Stimulated activated CD4-positive, alpha-beta T cell treated with anti-CD3 and anti-CD28 coated beads, Interleukin-2, amount 100 ng/mL, for 48 hours (primary cell): ENCODE data around the gene AKT3.
"Not testable (repeated sequence)": the region's sequence is repeated elsewhere in the genome, so short reads cannot be mapped to it uniquely, and the experiment has no call there.

ENCODE experiments used
- DNase-seq, 2 donors: peaks; one replicate each; pipeline ENCODE4 v3.0.0-alpha.2; 2020

Gene AKT3

DNA sequence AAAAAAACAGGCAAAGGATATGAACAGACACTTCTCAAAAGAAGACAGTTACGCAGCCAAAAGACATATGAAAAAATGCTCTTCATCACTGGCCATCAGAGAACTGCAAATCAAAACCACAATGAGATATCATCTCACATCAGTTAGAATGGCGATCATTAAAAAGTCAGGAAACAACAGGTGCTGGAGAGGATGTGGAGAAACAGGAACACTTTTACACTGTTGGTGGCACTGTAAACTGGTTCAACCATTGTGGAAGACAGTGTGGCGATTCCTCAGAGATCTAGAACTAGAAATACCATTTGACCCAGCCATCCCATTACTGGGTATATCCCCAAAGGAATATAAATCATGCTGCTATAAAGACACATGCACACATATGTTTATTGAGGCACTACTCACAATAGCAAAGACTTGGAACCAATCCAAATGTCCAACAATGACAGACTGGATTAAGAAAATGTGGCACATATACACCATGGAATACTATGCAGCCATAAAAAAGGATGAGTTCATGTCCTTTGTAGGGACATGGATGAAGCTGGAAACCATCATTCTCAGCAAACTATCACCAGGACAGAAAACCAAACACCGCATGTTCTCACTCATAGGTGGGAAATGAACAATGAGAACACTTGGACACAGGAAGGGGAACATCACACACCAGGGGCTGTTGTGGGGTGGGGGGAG, 77.5 kb downstream of the AKT3 start:
- DNase-seq: not testable (repeated sequence)

DNA sequence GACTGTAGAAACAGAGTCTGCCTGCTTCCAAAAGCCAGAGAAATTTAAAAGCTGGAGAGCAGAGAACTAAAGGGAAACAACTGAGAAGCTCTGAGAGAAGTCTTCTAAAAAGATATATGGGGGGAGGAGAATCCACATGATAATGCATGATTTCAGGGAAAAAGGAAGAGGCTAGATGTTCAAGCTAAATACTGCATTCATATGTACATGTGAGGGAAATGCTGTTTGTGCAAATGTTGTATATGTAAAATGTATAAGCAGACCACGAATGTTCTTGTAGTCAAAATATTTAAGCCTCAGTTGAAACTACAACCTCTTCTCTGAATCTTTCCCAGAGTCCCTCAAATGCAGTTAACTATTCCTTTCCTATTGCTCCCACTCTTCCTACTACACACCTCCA, 79.2 kb downstream of the AKT3 start:
- DNase-seq: no peak

DNA sequence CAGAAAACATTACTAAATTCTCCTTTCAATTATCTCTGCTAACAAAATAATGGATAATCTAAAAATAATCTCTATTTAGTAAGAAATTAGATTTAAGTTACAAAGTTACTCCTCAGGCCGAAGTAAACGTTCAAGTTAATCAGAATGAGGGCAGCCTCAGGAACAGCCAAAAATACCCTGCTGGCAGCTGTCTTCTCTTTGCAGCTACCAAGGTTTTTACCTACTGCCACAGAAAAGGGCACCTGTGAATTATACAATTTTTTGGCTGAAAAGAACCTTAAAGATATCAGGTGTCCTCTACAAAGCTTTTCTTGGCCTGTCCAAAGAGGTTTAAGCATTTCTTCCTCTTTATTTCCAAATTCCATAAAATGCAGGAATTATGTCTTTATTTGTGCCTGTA, 84.4 kb downstream of the AKT3 start:
- DNase-seq: no peak

DNA sequence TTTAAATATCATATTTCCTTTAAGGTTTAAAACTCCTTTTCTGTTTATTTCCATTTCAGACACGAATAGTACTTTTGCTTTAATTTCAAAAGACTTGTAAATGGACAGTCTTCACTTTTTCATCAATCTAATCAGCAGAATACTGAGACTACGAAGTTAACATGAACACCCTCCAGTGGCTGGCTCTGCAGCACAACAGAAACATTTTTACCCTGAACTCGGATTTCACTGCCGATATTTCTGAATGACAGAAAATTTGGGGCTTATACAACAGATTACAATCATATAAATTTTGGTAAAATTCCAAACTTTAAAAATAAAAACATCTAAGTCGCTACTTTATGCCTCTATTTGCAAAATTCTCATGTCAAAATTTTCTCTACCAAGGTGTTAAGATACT, 86.2 kb downstream of the AKT3 start:
- DNase-seq: no peak

DNA sequence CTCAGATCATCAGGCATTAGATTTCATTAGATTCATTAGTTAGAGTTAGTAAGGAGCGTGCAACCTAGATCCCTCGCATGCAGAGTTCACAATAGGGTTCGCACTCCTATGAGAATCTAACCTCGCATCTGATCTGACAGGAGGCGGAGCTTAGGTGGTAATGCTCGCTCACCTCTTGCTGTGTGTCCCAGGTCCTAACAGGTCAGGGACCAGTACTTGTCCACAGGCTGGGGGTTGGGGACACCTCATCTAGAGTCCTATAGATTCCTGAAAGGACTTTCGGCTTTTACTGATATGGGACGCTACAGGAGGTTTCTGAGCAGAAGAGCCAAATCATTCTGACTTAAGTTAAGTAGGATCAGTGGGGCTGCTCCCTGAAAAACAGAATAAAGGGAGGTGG, 91.4 kb downstream of the AKT3 start:
- DNase-seq: no peak

DNA sequence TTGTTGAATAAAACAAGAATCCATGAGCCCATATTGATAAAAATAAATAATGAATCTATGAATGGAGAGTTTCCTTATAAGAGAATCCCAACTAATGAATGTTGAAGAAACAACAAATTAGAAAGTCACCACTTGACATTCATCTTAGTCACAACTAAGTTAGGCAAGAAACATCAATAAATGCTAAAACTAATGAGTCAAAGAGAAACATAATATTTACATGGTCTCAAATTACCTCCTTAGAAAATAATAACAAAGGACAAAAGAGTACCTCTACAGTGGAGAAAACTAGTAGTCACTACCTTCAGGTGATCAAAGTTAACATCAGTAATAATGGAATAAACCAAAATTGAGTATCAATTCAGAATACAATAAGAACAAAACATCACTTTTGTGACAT, 93.5 kb downstream of the AKT3 start:
- no peak for DNase-seq

DNA sequence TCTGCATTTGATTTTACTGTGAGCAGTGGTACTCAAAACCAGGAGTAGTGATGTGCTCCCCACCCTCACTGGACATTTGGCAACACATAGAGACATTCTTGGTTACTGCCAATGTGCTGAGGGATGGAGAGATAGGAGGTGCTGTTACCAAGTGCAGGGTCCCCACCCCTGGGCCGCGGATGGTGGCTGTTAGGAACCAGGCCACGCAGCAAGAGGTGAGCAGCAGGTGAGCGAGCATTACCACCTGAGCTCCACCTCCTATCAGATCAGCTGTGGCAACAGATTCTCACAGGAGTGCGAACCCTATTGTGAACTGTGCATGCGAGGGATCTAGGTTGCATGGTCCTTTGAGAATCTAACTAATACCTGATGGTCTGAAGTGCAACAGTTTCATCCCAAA, 95.7 kb downstream of the AKT3 start:
- DNase-seq: no peak

DNA sequence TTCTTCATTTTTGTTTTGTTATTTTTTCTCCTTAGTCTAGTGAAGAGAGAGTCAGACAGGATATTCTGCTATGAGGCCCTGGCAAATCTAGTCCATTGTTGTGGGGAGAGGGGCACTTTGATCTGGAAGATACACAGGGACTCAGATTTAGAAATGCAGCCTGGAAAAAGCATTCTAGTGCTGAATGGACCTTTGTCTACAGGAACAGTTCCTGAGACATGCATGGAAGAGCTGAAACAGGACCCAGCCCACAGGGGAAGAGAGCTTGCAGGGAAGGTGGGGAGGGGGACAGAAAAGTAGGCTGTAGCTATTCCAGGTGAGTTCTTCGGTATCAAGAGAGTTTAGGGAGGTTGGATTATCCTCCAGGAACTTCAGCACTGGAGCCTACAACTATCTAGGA, 98.5 kb downstream of the AKT3 start:
- no peak for DNase-seq

DNA sequence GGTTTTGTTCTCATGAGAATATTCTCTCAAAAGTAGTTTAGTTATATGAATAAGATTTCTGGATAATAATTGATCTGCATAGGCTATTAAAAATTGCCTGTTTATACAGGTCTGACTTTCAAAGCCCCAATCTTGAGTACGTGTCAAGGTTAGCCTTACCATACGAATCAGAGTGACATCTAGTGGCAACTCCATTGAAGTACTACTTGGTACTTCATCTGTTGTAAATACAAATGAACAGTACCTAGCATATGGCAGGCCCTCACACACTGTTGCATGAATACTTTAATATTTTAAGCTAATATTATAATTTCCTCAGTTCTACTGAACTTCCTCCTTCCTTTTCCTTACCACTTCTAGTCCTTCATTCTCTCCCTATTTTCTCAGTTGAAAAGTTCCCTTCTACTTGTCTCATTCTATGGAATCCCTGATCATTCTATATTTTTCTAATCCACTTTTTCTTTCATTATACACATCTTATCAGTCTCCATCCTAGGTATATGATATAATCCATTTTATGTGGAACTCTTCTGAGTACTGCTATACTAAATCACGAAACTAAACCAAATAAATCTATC, 101.2 kb downstream of the AKT3 start:
- DNase-seq: peak; percentile 2 to 9

DNA sequence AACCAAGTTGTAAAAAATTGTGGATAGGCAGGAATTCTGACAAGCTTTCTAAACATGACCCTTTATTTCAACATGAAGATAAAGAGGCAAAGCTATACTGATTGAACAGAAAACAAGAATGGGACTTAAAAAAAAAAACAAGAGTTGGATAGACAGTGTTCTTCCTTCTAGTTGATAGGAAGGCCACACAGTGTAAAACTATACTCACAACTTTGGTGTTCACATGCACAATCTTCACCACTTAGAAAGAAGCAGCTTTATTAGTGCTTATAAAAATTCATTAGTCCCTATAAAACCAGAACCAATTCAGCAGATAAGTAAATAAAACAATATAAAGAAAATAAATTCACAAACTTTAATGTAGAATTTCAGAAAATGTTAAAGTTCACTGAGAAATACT, 101.8 kb downstream of the AKT3 start:
- no peak for DNase-seq

DNA sequence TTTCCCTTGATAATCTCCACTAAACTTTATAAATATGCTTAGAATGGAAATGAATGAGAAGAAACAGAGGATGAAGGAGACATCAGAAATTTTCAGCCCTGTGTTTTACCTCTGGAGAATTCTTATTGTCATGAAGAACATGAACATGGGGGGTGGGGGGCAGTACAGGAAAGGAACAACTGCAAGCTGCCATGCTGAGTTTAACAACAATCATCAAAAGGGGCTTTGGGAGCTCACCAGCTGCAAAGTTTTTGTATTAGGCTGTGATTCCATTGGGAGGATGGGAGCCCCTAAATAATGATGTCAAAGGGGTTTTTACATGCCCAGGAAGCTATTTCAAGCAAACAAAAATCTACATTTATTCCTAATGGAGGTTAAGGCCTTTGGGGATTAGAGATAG, 103.3 kb downstream of the AKT3 start:
- no peak for DNase-seq

DNA sequence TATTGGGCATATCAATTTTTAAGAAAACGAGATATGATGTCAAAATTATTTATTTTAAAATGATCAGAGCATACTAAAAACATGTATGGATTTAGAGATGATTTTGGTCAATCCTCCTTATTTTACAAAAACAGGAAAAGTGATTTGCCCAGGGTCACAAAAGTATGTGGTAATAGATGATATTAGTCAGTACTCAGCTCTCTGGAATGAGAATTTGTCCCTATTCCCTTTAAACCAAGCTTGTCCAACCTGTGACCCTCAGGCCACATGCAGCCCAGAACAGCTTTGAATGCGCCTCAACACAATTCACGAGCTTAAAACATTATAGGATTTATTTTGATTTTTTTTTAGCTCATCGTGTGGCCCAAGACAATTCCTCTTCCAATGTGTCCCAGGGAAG, 104.7 kb downstream of the AKT3 start:
- DNase-seq: no peak

DNA sequence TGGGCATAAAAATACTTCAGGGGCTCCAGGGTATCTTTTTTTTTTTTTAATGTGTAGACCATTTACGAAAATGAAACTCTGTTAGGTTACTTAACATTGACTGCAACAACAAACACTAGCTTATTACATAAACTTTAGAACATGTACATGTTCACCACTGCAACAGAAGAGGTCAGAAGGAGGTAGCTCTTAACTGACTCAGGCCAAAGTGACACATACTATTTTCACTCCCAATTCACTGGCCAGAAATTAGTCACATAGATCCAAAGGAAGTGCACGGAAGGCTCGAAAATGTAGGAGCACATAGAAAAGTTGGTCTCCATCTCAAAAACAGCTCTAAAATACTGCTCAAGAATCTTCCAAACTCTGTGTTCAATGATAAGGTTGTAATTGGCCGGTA, 107.2 kb downstream of the AKT3 start:
- DNase-seq: no peak

DNA sequence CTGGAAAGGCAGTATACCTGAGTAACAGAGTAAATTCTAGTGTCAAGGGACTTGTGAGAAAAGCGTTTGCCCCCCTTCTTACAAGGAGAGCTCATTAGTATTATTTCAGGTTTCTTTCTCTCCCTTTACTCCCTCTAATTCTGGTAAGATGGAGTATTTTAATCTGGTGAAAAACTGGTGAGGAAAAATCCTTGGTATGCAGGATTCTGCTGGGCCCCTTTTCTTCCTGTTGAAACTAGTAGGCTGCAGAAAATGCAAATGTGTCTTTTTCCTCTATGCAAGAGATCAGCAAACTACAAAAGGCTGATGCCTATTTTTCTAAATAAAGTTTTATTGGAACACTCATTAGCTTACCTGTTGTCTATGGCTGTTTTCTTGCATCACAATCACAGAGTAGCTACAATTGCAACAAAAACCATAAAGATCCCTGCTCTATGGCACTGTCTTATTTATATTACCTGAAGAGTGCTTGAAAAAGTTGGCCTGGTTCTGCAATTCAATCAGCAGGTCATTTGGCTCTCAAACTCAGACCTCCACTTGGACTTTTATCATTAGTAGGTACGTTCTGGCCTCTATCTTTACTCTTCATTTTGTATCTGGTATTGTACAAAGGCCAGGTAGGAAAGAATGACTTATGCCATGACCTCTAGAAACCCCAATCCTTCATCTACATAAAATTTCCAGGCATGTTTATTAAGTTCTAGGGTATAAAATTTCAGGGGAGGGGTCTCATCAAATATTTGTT, 109.6 kb downstream of the AKT3 start:
- DNase-seq: no peak

DNA sequence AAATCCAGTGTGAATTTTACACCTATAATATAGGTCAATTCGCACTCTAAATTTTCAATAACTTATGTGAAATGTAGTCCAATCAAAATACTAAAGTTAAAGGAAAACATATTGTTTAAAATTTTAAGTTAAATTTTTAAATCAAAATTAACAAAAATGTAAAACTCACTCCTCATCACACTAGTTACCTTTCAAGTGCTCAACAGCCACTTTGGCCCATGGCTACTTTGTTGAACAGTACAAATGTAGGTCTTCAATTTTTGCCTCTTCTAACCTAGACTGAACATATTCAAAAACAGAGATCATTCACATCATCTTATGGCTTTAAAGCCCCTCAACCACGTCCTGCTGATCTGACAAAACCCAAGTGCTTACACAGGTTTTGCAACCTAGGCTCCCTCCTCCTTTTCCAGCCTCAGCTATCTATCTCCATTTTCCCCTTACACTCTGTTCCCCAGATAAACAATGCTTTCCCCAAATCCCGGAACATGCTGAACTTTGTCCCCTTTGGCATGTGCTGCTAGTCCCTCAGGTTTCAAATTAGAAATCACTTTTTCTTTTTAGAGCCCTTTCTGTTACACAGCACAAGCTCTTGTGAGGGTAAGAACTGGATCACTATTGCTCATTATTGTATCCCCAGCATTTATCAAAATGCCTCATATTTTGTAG, 110.6 kb downstream of the AKT3 start:
- DNase-seq: no peak

DNA sequence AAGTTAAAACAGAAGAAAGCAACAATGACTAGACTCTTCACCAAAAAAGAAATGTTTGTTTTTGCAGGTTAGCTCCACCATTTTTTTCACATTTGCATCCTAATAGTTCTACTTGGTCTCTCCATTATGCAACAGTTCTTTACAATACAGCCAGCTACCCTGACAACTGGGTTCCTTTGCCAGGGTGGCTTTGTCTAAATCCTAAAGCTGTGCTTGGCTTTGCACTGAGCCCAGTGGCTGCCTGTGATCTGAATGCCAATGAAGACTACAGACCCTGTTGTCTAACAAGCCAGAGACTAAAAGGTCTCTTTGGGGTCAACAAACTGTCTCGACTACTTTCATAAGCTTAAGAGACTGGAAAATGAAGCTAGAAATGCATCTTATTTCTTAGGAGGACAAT, 112.0 kb downstream of the AKT3 start:
- no peak for DNase-seq

DNA sequence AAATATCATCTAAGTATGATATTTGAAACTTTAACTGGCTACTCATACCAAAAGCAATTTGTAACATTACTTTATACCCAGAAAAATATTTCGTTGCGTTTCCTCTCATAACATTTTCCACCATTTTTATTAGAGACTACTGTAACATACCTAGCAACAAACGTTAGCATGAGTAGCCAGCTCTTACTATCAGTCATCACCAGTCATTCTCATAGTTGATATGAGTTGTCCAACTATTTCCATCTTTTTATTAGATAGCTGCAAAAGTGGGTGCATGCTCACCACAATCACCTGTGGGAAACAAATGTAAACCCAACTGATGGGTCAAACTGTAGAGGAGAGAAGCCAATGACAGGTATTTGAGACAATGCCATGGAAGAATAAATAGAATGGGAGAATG, 114.6 kb downstream of the AKT3 start:
- no peak for DNase-seq

DNA sequence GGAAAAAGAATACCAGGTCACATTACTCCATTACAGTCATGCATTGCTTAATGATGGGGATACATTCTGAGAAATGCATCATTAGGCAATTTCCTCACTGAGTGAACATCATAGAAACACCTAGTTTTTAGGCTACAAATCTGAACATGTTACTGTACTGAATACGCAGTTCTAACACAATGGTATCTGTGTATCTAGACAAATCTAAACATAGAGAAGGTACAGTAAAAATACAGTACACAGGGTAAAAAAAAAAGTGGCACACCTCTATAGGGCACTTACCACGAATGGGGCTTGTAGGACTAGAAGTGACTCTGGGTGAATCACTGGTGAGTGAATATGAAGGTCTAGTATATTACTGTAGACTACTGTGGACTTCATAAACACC, 115.7 kb downstream of the AKT3 start:
- no peak for DNase-seq

DNA sequence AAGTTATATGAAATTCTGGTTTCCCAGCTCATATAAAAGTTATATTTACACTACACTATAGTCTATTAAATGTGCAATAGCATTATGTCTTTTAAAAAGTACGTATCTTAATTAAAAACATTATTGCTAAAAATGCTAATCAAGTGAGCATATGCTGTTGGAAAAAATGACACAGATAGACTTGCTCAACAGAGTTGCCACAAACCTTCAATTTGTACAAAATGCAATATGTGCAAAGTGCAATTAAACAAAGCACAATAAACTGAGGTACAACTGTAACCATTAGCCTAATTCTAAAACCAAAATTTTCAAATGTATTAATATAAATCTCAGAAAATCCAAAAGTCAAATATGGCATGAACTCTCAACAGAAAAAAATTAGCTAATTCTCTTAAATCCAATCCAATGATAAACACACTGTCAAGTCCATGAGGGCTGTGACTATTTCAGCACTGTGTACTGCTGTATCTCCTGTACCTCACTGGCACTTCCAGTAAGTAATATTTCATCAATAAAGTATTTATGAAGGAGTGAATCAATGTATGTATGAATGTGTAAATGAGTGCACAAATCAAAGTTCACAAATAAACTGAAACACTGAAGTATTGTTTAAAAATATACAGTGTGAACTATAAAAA, 116.3 kb downstream of the AKT3 start:
- no peak for DNase-seq

DNA sequence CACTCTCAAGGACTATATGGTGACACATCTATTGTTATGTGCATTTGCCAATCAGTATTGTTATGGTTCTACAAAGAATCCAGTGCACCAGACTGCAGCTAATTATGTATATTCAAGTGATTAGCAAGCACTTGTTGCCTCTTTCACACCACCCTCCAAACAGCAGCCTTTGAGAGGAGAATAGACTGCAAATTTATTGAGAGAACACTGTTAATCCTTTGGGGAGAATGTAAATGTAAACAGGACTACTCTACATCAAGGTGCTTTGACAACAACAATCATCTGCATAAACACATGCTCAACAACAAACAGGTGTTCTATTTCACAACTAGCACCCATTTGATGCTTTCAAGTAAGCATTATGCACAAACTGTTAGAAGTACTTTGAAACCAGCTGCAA, 117.4 kb downstream of the AKT3 start:
- no peak for DNase-seq

DNA sequence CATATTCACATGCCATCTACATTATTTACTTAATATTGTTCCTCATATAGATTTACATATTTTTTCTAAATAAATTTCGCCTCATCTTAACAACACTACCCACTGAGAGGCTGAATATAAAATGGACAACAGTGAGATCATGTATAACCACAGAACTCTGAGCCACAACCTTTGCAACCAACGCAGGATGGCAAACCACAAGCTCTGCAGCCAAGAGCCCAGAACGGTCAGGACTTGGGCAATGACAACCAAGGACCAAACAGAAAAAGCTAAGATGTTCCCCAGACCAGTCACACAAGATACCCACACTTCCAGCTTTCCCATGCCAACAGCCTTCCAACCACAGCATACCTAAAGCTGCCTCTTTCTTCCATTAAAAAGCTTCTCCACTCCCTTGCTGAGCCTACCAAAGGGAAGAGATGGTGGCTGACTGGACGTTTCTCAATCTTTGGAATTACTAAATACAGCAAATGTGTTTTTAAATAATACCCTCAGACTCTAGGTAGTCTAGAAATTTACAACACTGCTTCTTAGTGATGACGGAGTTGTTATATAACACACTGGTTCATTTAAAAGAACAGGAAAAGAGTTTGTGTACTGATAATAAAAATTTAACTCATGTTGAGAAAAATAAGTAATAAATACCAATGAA, 117.9 kb downstream of the AKT3 start:
- no peak for DNase-seq

DNA sequence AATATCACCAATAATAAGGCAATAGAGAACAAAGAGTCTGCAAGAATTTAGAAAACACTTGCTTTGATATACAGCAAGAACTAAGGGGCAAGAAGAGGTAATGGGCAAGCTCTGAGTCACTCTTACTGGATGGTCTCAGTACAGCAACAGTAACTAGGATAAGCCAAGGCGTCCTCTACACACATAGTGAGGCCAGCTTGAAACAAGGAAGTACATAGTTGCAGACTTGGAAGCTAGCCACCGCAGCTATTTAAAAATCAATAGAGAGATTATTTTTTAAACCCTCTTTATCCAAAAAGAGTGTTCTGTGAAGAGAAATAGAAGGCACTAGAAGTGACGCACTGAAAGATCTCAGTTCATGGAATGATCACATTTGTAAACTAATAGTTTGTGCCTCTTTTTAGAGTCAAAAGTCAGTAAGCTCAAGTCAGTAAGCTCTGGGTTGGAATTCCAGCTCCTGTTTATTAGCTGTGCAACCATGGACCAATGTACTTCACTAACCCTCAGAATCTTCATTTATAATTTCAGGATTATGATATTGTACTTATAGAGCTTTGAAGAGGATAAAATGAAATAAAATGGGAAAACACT, 118.6 kb downstream of the AKT3 start:
- DNase-seq: no peak
